H9 (cell line): ENCODE results near the gene TRRAP. TPM values are rescaled to one million over a fixed set of nuclear protein-coding genes. Genes with fewer than 3 reads are reported as not detected.

Experiments used
- DNase-seq: peaks from one replicate; pipeline ENCODE4 v3.0.0-alpha.2; 2017
- H2AFZ ChIP-seq: one replicate; pipeline ENCODE4 v1.6.1; 2013; ENCODE audit warnings: mild to moderate bottlenecking, low read length, control low read depth, moderate library complexity
- H2AK5ac ChIP-seq: 2 replicates; pipeline ENCODE4 v1.6.1; 2013; ENCODE audit warnings: low read length, control low read depth, mixed read lengths; ENCODE audit not compliant: insufficient read length
- H2BK120ac ChIP-seq: one replicate; pipeline ENCODE4 v1.6.1; 2013; ENCODE audit warnings: low read depth, mild to moderate bottlenecking, low read length, control low read depth, inconsistent platforms; ENCODE audit not compliant: poor library complexity, severe bottlenecking
- H2BK12ac ChIP-seq: 2 replicates; pipeline ENCODE4 v1.6.1; 2013; ENCODE audit warnings: low read length, control low read depth, mixed read lengths, low read depth; ENCODE audit not compliant: insufficient read length
- H2BK15ac ChIP-seq: 2 replicates; pipeline ENCODE4 v1.6.1; 2013; ENCODE audit warnings: low read depth, low read length, control low read depth
- H2BK20ac ChIP-seq: one replicate; pipeline ENCODE4 v1.6.1; 2013; ENCODE audit warnings: low read depth, mild to moderate bottlenecking, low read length, control low read depth, inconsistent platforms; ENCODE audit not compliant: poor library complexity, severe bottlenecking
- H2BK5ac ChIP-seq: 2 replicates; pipeline ENCODE4 v1.6.1; 2013; ENCODE audit warnings: low read length, control low read depth, mixed read lengths; ENCODE audit not compliant: insufficient read length
- H3K14ac ChIP-seq: 2 replicates; pipeline ENCODE4 v1.6.1; 2013; ENCODE audit warnings: low read length, control low read depth; ENCODE audit not compliant: insufficient read depth
- H3K18ac ChIP-seq: 2 replicates; pipeline ENCODE4 v1.6.1; 2013; ENCODE audit warnings: low read depth, mild to moderate bottlenecking, mixed read lengths, low read length, control low read depth; ENCODE audit not compliant: insufficient read length
- H3K23ac ChIP-seq: 2 replicates; pipeline ENCODE4 v1.6.1; 2013; ENCODE audit warnings: low read length, control low read depth, mixed read lengths, low read depth; ENCODE audit not compliant: insufficient read length
- H3K23me2 ChIP-seq: 2 replicates; pipeline ENCODE4 v1.6.1; 2013; ENCODE audit warnings: low read depth, mild to moderate bottlenecking, mixed read lengths, low read length, control low read depth; ENCODE audit not compliant: insufficient read length, poor library complexity, severe bottlenecking
- H3K27ac ChIP-seq: 2 replicates; pipeline ENCODE4 v1.5.1; 2013; ENCODE audit warnings: low read length, control low read depth, mixed read lengths, low read depth; ENCODE audit not compliant: insufficient read length
- H3K27me3 ChIP-seq: 2 replicates; pipeline ENCODE4 v1.6.1; 2013; ENCODE audit warnings: low read length, control low read depth, inconsistent platforms; ENCODE audit not compliant: insufficient read depth
- H3K4ac ChIP-seq: 2 replicates; pipeline ENCODE4 v1.6.1; 2013; ENCODE audit warnings: low read depth, mild to moderate bottlenecking, control low read depth, inconsistent platforms, low read length, moderate library complexity
- H3K4me1 ChIP-seq: 2 replicates; pipeline ENCODE4 v1.6.1; 2013; ENCODE audit warnings: low read length, control low read depth, inconsistent platforms; ENCODE audit not compliant: insufficient read depth
- H3K4me2 ChIP-seq: 2 replicates; pipeline ENCODE4 v1.6.1; 2013; ENCODE audit warnings: low read length, control low read depth, mixed read lengths; ENCODE audit not compliant: insufficient read length, insufficient read depth
- H3K56ac ChIP-seq: 2 replicates; pipeline ENCODE4 v1.6.1; 2013; ENCODE audit warnings: low read depth, mild to moderate bottlenecking, mixed read lengths, low read length, control low read depth; ENCODE audit not compliant: insufficient read length
- H3K79me1 ChIP-seq: 2 replicates; pipeline ENCODE4 v1.6.1; 2013; ENCODE audit warnings: low read depth, mild to moderate bottlenecking, moderate library complexity, low read length, control low read depth, inconsistent platforms; ENCODE audit not compliant: insufficient read depth, poor library complexity, severe bottlenecking
- H3K79me2 ChIP-seq: 2 replicates; pipeline ENCODE4 v1.6.1; 2013; ENCODE audit warnings: low read length, control low read depth, inconsistent platforms; ENCODE audit not compliant: insufficient read depth
- H3K9ac ChIP-seq: 2 replicates; pipeline ENCODE4 v1.6.1; 2013; ENCODE audit warnings: low read length, control low read depth, mixed read lengths; ENCODE audit not compliant: insufficient read length; ENCODE audit errors: extremely low read depth
- H3K9me3 ChIP-seq: one replicate; pipeline ENCODE4 v1.6.1; 2013; ENCODE audit warnings: low read depth, low read length, inconsistent platforms; ENCODE audit not compliant: control insufficient read depth
- H3T11ph ChIP-seq: one replicate; pipeline ENCODE4 v1.6.1; 2013; ENCODE audit warnings: mild to moderate bottlenecking, low read length, control low read depth, inconsistent platforms
- H4K20me1 ChIP-seq: one replicate; pipeline ENCODE4 v1.6.1; 2013; ENCODE audit not compliant: control insufficient read depth, insufficient read length, insufficient read depth
- H4K5ac ChIP-seq: 2 replicates; pipeline ENCODE4 v1.6.1; 2013; ENCODE audit warnings: low read depth, mild to moderate bottlenecking, mixed read lengths, low read length, control low read depth; ENCODE audit not compliant: insufficient read length
- H4K8ac ChIP-seq: replicated peaks from 2 replicates; pipeline ENCODE4 v1.6.1; 2013; ENCODE audit warnings: low read length, control low read depth, mixed read lengths, low read depth; ENCODE audit not compliant: insufficient read length
- H4K91ac ChIP-seq: 2 replicates; pipeline ENCODE4 v1.6.1; 2013; ENCODE audit warnings: low read depth, mild to moderate bottlenecking, moderate library complexity, mixed read lengths, low read length, control low read depth; ENCODE audit not compliant: insufficient read length
- H3K27ac Mint-ChIP-seq, 3 experiments: 2 replicates in 2 of 3; 3 replicates in 1 of 3; pipeline ENCODE4 v1.8.0; 2020 to 2021; ENCODE audit warnings: mixed read lengths in 3 of 3, mild to moderate bottlenecking in 1 of 3, moderate library complexity in 1 of 3
- H3K27me3 Mint-ChIP-seq: 2 replicates; pipeline ENCODE4 v1.8.0; 2021; ENCODE audit warnings: low read depth, mild to moderate bottlenecking, moderate library complexity, mixed read lengths
- H3K36me3 Mint-ChIP-seq, 3 experiments: 2 replicates in 2 of 3; 3 replicates in 1 of 3; pipeline ENCODE4 v1.8.0; 2020 to 2021; ENCODE audit warnings: low read depth in 3 of 3, mixed read lengths in 3 of 3; ENCODE audit not compliant: insufficient read depth in 1 of 3
- H3K4me1 Mint-ChIP-seq, 2 experiments: 2 replicates each; pipeline ENCODE4 v1.8.0; 2020; ENCODE audit warnings: mixed read lengths in 2 of 2
- H3K4me3 Mint-ChIP-seq, 2 experiments: 2 replicates in 1 of 2; 3 replicates in 1 of 2; pipeline ENCODE4 v1.8.0; 2020 to 2021; ENCODE audit warnings: mild to moderate bottlenecking in 2 of 2, mixed read lengths in 2 of 2, moderate library complexity in 1 of 2
- H3K9me3 Mint-ChIP-seq, 2 experiments: 2 replicates in 1 of 2; 3 replicates in 1 of 2; pipeline ENCODE4 v1.8.0; 2020; ENCODE audit warnings: mild to moderate bottlenecking in 2 of 2, mixed read lengths in 2 of 2, moderate library complexity in 1 of 2
- WGBS: extraction: QIAGEN DNeasy Blood & Tissue Kit; methylation state at CpG from one replicate; pipeline ENCODE4 v1.1.7; 2013; ENCODE audit warnings: missing lambda C conversion rate, low lambda C conversion rate, mixed read lengths; ENCODE audit not compliant: insufficient read length; ENCODE audit errors: extremely low coverage; 5-methylcytosine and 5-hydroxymethylcytosine counted together
- total RNA-seq: library from RNA; stranded (reverse); gene quantifications from 2 replicates; pipeline ENCODE4 v1.2.1, GENCODE V29; 2021
- TF ChIP-seq, protein P1 (sequence below): fragments of 200-600 bp; sonication (generic); conservative IDR thresholded peaks from 3 replicates; pipeline ENCODE4 v1.8.0; 2021; ENCODE audit warnings: antibody characterized with exemption, mild to moderate bottlenecking

The TRRAP gene
- total RNA-seq, 1 experiment from 2014 or later = 58.6 TPM

DNA sequence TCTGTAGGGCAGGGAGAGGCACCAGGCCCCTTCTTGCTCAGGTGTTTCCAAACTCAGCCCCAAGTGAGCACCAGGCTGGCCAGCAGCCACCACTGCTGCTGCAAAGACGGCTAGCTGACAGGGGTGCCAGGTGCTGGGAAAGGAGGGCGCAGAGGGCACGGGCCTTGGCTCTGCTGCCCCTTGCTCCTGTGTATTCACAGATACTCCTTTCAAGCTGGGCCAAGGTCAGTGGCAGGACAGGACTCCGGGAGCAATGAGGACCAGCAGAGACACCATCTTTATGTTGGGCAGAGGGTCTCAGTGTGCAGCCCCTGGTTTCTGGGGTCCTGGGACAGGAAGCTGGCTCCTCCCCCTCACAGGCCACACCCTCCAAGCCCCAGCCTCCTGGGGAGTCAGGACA is 155.4 kb downstream of the TRRAP start:
- H3K23me2 ChIP-seq = no peaks in the 10 kb centered on the region
- H2AFZ ChIP-seq = no peak overlapping the region
- H3K4me1 ChIP-seq = no peaks in the 10 kb centered on the region
- no peaks in the 10 kb centered on the region for H3K4me1 Mint-ChIP-seq
- H3K4ac ChIP-seq = no peak overlapping the region
- H3K23ac ChIP-seq = no peak overlapping the region
- no peak overlapping the region for H3K27ac Mint-ChIP-seq
- H3K27me3 Mint-ChIP-seq = peaks cover under 1% of the 10 kb centered on the region
- no peak overlapping the region for H3K14ac ChIP-seq
- no peak overlapping the region for H2BK15ac ChIP-seq
- no peak overlapping the region for H2BK12ac ChIP-seq
- H2BK20ac ChIP-seq = no peak overlapping the region
- H3K4me3 Mint-ChIP-seq = no peak overlapping the region
- H4K91ac ChIP-seq = no peak overlapping the region
- H3K9me3 Mint-ChIP-seq = no peaks in the 10 kb centered on the region
- H3K9ac ChIP-seq = no peak overlapping the region
- H2BK5ac ChIP-seq = no peak overlapping the region
- H3K79me1 ChIP-seq = no peaks in the 10 kb centered on the region
- no peak overlapping the region for H4K8ac ChIP-seq
- H3K79me2 ChIP-seq = no peaks in the 10 kb centered on the region
- TF ChIP-seq, protein P1, sequence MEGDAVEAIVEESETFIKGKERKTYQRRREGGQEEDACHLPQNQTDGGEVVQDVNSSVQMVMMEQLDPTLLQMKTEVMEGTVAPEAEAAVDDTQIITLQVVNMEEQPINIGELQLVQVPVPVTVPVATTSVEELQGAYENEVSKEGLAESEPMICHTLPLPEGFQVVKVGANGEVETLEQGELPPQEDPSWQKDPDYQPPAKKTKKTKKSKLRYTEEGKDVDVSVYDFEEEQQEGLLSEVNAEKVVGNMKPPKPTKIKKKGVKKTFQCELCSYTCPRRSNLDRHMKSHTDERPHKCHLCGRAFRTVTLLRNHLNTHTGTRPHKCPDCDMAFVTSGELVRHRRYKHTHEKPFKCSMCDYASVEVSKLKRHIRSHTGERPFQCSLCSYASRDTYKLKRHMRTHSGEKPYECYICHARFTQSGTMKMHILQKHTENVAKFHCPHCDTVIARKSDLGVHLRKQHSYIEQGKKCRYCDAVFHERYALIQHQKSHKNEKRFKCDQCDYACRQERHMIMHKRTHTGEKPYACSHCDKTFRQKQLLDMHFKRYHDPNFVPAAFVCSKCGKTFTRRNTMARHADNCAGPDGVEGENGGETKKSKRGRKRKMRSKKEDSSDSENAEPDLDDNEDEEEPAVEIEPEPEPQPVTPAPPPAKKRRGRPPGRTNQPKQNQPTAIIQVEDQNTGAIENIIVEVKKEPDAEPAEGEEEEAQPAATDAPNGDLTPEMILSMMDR = no peak
- H3K27me3 ChIP-seq = no peaks in the 10 kb centered on the region
- H3K36me3 Mint-ChIP-seq = peaks cover 56 to 95% (median 85%) of the 10 kb centered on the region in 3 experiments
- H3K4me2 ChIP-seq = no peak overlapping the region
- H4K20me1 ChIP-seq = no peaks in the 10 kb centered on the region
- no peak overlapping the region for H2BK120ac ChIP-seq
- no peak overlapping the region for H3K18ac ChIP-seq
- no peak overlapping the region for H3K27ac ChIP-seq
- no CpG with 5 or more reads among the region's 4 CpGs for WGBS
- no peak overlapping the region for H4K5ac ChIP-seq
- H3T11ph ChIP-seq = no peak overlapping the region
- no peak overlapping the region for H2AK5ac ChIP-seq
- DNase-seq = no peak
- no peaks in the 10 kb centered on the region for H3K9me3 ChIP-seq
- no peak overlapping the region for H3K56ac ChIP-seq
